CD4-positive, CD25-positive, alpha-beta regulatory T cell (primary cell): Measurements from ENCODE around the gene CNOT4. TPM values are rescaled to one million over a fixed set of nuclear protein-coding genes. Genes with fewer than 3 reads are reported as not detected.
"Not testable (repeated sequence)": the region's sequence is repeated elsewhere in the genome, so short reads cannot be mapped to it uniquely, and the experiment has no call there.

ENCODE experiments used
- ATAC-seq, 2 donors: fragments of 150-1000 bp; cut with Tn5 transposase; one replicate each; pipeline ENCODE4 v1.10.0; 2021; ENCODE audit warnings: low read depth in 2 of 2, moderate number of reproducible peaks in 2 of 2, moderate library complexity in 1 of 2
- DNase-seq, 3 donors: peaks; one replicate each; pipeline versions ENCODE4 v3.0.0 to v3.0.0-alpha.2; 2012 to 2022; ENCODE audit warnings: mixed read lengths in 1 of 3
- H3K27ac ChIP-seq: one replicate; pipeline ENCODE4 v1.7.0; 2013; ENCODE audit warnings: mild to moderate bottlenecking, low read length; ENCODE audit not compliant: insufficient read depth, poor library complexity, severe bottlenecking
- H3K27me3 ChIP-seq: one replicate; pipeline ENCODE4 v1.7.0; 2013; ENCODE audit warnings: low read length; ENCODE audit not compliant: control insufficient read depth, insufficient read depth
- H3K36me3 ChIP-seq: one replicate; pipeline ENCODE4 v1.7.0; 2013; ENCODE audit warnings: mild to moderate bottlenecking, low read length, moderate library complexity; ENCODE audit not compliant: control insufficient read depth, insufficient read depth
- H3K4me1 ChIP-seq: 2 replicates; pipeline ENCODE4 v1.7.0; 2013; ENCODE audit warnings: mild to moderate bottlenecking, low read length; ENCODE audit not compliant: insufficient read depth, control insufficient read depth, poor library complexity, severe bottlenecking
- H3K4me3 ChIP-seq: one replicate; pipeline ENCODE4 v1.7.0; 2013; ENCODE audit warnings: low read depth, mild to moderate bottlenecking, low read length, moderate library complexity
- H3K9me3 ChIP-seq, 2 experiments: 1 replicate in 1 of 2; 2 replicates in 1 of 2; pipeline ENCODE4 v1.7.0; 2013; ENCODE audit warnings: low read length in 2 of 2, mild to moderate bottlenecking in 1 of 2, moderate library complexity in 1 of 2; ENCODE audit not compliant: control insufficient read depth in 2 of 2
- H3K27ac Mint-ChIP-seq, 3 donors: one replicate each; pipeline ENCODE4 v1.8.0; 2020 to 2022; ENCODE audit warnings: mild to moderate bottlenecking in 3 of 3, mixed read lengths in 3 of 3, moderate library complexity in 2 of 3
- H3K27me3 Mint-ChIP-seq: one replicate; pipeline ENCODE4 v1.8.0; 2022; ENCODE audit warnings: mild to moderate bottlenecking, mixed read lengths
- H3K36me3 Mint-ChIP-seq: one replicate; pipeline ENCODE4 v1.8.0; 2020; ENCODE audit warnings: mixed read lengths
- H3K4me1 Mint-ChIP-seq, 4 donors: one replicate each; pipeline ENCODE4 v1.8.0; 2020 to 2022; ENCODE audit warnings: mixed read lengths in 4 of 4, mild to moderate bottlenecking in 1 of 4
- H3K4me3 Mint-ChIP-seq, 4 donors: one replicate each; pipeline ENCODE4 v1.8.0; 2020 to 2022; ENCODE audit warnings: mild to moderate bottlenecking in 4 of 4, mixed read lengths in 4 of 4, moderate library complexity in 3 of 4
- H3K9me3 Mint-ChIP-seq, 7 donors: one replicate each; pipeline ENCODE4 v1.8.0; 2020 to 2022; ENCODE audit warnings: mixed read lengths in 7 of 7, mild to moderate bottlenecking in 3 of 7, moderate library complexity in 2 of 7
- polyA plus RNA-seq, 4 donors: library from polyadenylated mRNA; unstranded; fragments of 300-500 nt; fragmentation: Illumina TruSeq; gene quantifications; one replicate each; pipeline ENCODE4 v1.2.3, GENCODE V29; 2021
- total RNA-seq: library from RNA; stranded (reverse); gene quantifications from one replicate; pipeline ENCODE4 v1.2.3, GENCODE V29; 2022

CNOT4 gene
- total and polyA plus RNA-seq, 5 donors from 2014 or later = 12.0 to 43.4 (median 13.2) TPM

- Mint-ChIP-seq H3K4me3 (no peak overlapping the region), H3K9me3 (peaks cover 0 to 1% (median 0%) of the 10 kb centered on the region in 7 donors), H3K4me1 (peaks cover 0 to 5% (median 0%) of the 10 kb centered on the region in 4 donors), H3K36me3 (peaks cover 25% of the 10 kb centered on the region), H3K27me3 (peaks cover 13% of the 10 kb centered on the region), H3K27ac (no peak overlapping the region)
- peaks cover 3% of the 10 kb centered on the region for H3K27me3 ChIP-seq
- peak in 1 of 3 donors; percentile 5 for DNase-seq
- H3K36me3 ChIP-seq = peaks cover 20% of the 10 kb centered on the region
- no peak overlapping the region for H3K4me3 ChIP-seq
- no peaks in the 10 kb centered on the region for H3K9me3 ChIP-seq
- no peak for ATAC-seq
- no peak overlapping the region for H3K27ac ChIP-seq
- no peaks in the 10 kb centered on the region for H3K4me1 ChIP-seq
Measured at GRCh38 chr7:135359615-135360014, 150.3 kb downstream of the CNOT4 start.

GRCh38 chr7:135355377-135356048, 154.4 kb downstream of the CNOT4 start:
- Mint-ChIP-seq H3K27me3 (peaks cover 13% of the 10 kb centered on the region), H3K36me3 (no peaks in the 10 kb centered on the region), H3K4me3 (no peak overlapping the region), H3K27ac (peak overlapping the region in 1 of 3 donors; percentile 78), H3K4me1 (peaks cover 0 to 5% (median 0%) of the 10 kb centered on the region in 4 donors), H3K9me3 (peaks cover 0 to 1% (median 0%) of the 10 kb centered on the region in 7 donors)
- no peak overlapping the region for H3K4me3 ChIP-seq
- no peaks in the 10 kb centered on the region for H3K36me3 ChIP-seq
- no peaks in the 10 kb centered on the region for H3K9me3 ChIP-seq
- H3K27ac ChIP-seq = no peak overlapping the region
- no peak for DNase-seq
- H3K4me1 ChIP-seq = no peaks in the 10 kb centered on the region
- H3K27me3 ChIP-seq = peaks cover 3% of the 10 kb centered on the region
- ATAC-seq = no peak

- Mint-ChIP-seq H3K4me3 (no peak overlapping the region), H3K36me3 (no peaks in the 10 kb centered on the region), H3K27ac (no peak overlapping the region), H3K27me3 (peaks cover 13% of the 10 kb centered on the region), H3K4me1 (peaks cover 0 to 5% (median 0%) of the 10 kb centered on the region in 4 donors), H3K9me3 (no peaks in the 10 kb centered on the region)
- H3K27me3 ChIP-seq = peaks cover 3% of the 10 kb centered on the region
- H3K27ac ChIP-seq = no peak overlapping the region
- H3K9me3 ChIP-seq = no peaks in the 10 kb centered on the region
- H3K4me1 ChIP-seq = no peaks in the 10 kb centered on the region
- H3K36me3 ChIP-seq = no peaks in the 10 kb centered on the region
- no peak for ATAC-seq
- no peak overlapping the region for H3K4me3 ChIP-seq
- no peak for DNase-seq
Measured at GRCh38 chr7:135353832-135354231, 156.1 kb downstream of the CNOT4 start.

GRCh38 chr7:135352285-135352684, 157.6 kb downstream of the CNOT4 start:
- H3K9me3 Mint-ChIP-seq = no peaks in the 10 kb centered on the region
- no peaks in the 10 kb centered on the region for H3K9me3 ChIP-seq
- H3K4me1 ChIP-seq = no peaks in the 10 kb centered on the region
- no peaks in the 10 kb centered on the region for H3K36me3 ChIP-seq
- no peaks in the 10 kb centered on the region for H3K36me3 Mint-ChIP-seq
- no peak for ATAC-seq
- H3K27me3 ChIP-seq = peaks cover 3% of the 10 kb centered on the region
- H3K27me3 Mint-ChIP-seq = peaks cover 8% of the 10 kb centered on the region
- H3K4me3 ChIP-seq = no peak overlapping the region
- H3K4me3 Mint-ChIP-seq = peak overlapping the region in 1 of 4 donors; percentile 48
- no peak overlapping the region for H3K27ac Mint-ChIP-seq
- no peak overlapping the region for H3K27ac ChIP-seq
- no peak for DNase-seq
- H3K4me1 Mint-ChIP-seq = no peaks in the 10 kb centered on the region

GRCh38 chr7:135351070-135351469, 158.8 kb downstream of the CNOT4 start:
- H3K4me1 Mint-ChIP-seq, H3K36me3 ChIP-seq, H3K27ac ChIP-seq, H3K27me3 ChIP-seq, H3K4me3 Mint-ChIP-seq, H3K27me3 Mint-ChIP-seq, ATAC-seq, H3K9me3 ChIP-seq, H3K36me3 Mint-ChIP-seq, H3K4me1 ChIP-seq, DNase-seq, H3K4me3 ChIP-seq, H3K27ac Mint-ChIP-seq, H3K9me3 Mint-ChIP-seq: not testable (repeated sequence)

GRCh38 chr7:135349746-135350145, 160.2 kb downstream of the CNOT4 start:
- Histone ChIP-seq H3K36me3 (no peaks in the 10 kb centered on the region), H3K27me3 (no peaks in the 10 kb centered on the region), H3K27ac (no peak overlapping the region), H3K4me1 (no peaks in the 10 kb centered on the region), H3K9me3 (no peaks in the 10 kb centered on the region), H3K4me3 (no peak overlapping the region)
- H3K36me3 Mint-ChIP-seq = no peaks in the 10 kb centered on the region
- ATAC-seq (no peak), DNase-seq (no peak)
- H3K9me3 Mint-ChIP-seq = no peaks in the 10 kb centered on the region
- H3K27me3 Mint-ChIP-seq = peaks cover under 1% of the 10 kb centered on the region
- no peak overlapping the region for H3K4me3 Mint-ChIP-seq
- H3K27ac Mint-ChIP-seq = no peak overlapping the region
- H3K4me1 Mint-ChIP-seq = no peaks in the 10 kb centered on the region

- Histone ChIP-seq H3K27me3 (no peaks in the 10 kb centered on the region), H3K4me1 (no peaks in the 10 kb centered on the region), H3K27ac (no peak overlapping the region), H3K9me3 (no peaks in the 10 kb centered on the region), H3K36me3 (no peaks in the 10 kb centered on the region), H3K4me3 (no peak overlapping the region)
- Mint-ChIP-seq H3K4me3 (no peak overlapping the region), H3K36me3 (no peaks in the 10 kb centered on the region), H3K27me3 (no peaks in the 10 kb centered on the region), H3K27ac (no peak overlapping the region), H3K9me3 (peaks cover 0 to 1% (median 0%) of the 10 kb centered on the region in 7 donors), H3K4me1 (no peaks in the 10 kb centered on the region)
- ATAC-seq = no peak
- DNase-seq = no peak
Measured at GRCh38 chr7:135348493-135348892, 161.4 kb downstream of the CNOT4 start.

- Histone ChIP-seq H3K9me3 (no peaks in the 10 kb centered on the region), H3K27ac (no peak overlapping the region), H3K27me3 (no peaks in the 10 kb centered on the region), H3K4me1 (no peaks in the 10 kb centered on the region), H3K36me3 (no peaks in the 10 kb centered on the region), H3K4me3 (no peak overlapping the region)
- Mint-ChIP-seq H3K27me3 (no peaks in the 10 kb centered on the region), H3K9me3 (peaks cover 0 to 1% (median 0%) of the 10 kb centered on the region in 7 donors), H3K4me1 (no peaks in the 10 kb centered on the region), H3K27ac (no peak overlapping the region), H3K4me3 (no peak overlapping the region), H3K36me3 (no peaks in the 10 kb centered on the region)
- no peak for DNase-seq
- no peak for ATAC-seq
Measured at GRCh38 chr7:135343361-135343760, 166.5 kb downstream of the CNOT4 start.
